Muscle layer of duodenum (tissue), 2 donors: ENCODE measurements around the gene RASSF5.
A peak's percentile ranks its signal among the peaks of the same experiment; 100 is the strongest.

Experiments used
- H3K27ac ChIP-seq: one replicate; pipeline ENCODE4 v1.7.0; 2013; ENCODE audit warnings: mild to moderate bottlenecking, low read length
- H3K27me3 ChIP-seq: one replicate; pipeline ENCODE4 v1.7.0; 2013; ENCODE audit warnings: low read depth, mild to moderate bottlenecking, control low read depth, low read length
- H3K36me3 ChIP-seq, 2 donors: one replicate each; pipeline ENCODE4 v1.7.0; 2013; ENCODE audit warnings: low read length in 2 of 2, control low read depth in 1 of 2, mild to moderate bottlenecking in 1 of 2; ENCODE audit not compliant: insufficient read depth in 2 of 2, control insufficient read depth in 1 of 2
- H3K4me1 ChIP-seq, 2 donors: one replicate each; pipeline ENCODE4 v1.7.0; 2013; ENCODE audit warnings: low read length in 2 of 2, mild to moderate bottlenecking in 2 of 2, control low read depth in 1 of 2, moderate library complexity in 1 of 2; ENCODE audit not compliant: insufficient read depth in 2 of 2, control insufficient read depth in 1 of 2
- H3K4me3 ChIP-seq, 2 donors: one replicate each; pipeline ENCODE4 v1.7.0; 2013; ENCODE audit warnings: low read length in 2 of 2, low read depth in 1 of 2, mild to moderate bottlenecking in 1 of 2
- H3K9me3 ChIP-seq, 2 donors: one replicate each; pipeline ENCODE4 v1.7.0; 2013; ENCODE audit warnings: low read length in 2 of 2, control low read depth in 1 of 2, mild to moderate bottlenecking in 1 of 2; ENCODE audit not compliant: control insufficient read depth in 1 of 2
- donor health status: healthy.

RASSF5 gene

GRCh38 chr1:206584683-206585082 lies 77.4 kb downstream of the RASSF5 start:
- H3K27me3 ChIP-seq, result no peaks in the 10 kb centered on the region
- H3K4me1 ChIP-seq, result peaks cover 0 to 11% of the 10 kb centered on the region in 2 donors
- peaks cover 8 to 40% of the 10 kb centered on the region in 2 donors for H3K36me3 ChIP-seq
- H3K4me3 ChIP-seq, result no peak overlapping the region
- no peaks in the 10 kb centered on the region for H3K9me3 ChIP-seq
- H3K27ac ChIP-seq, result no peak overlapping the region

GRCh38 chr1:206586501-206587445 lies 79.4 kb downstream of the RASSF5 start:
- Histone ChIP-seq H3K27ac (no peak overlapping the region), H3K9me3 (no peaks in the 10 kb centered on the region), H3K36me3 (peaks cover 24 to 49% of the 10 kb centered on the region in 2 donors), H3K4me1 (peaks cover 0 to 21% of the 10 kb centered on the region in 2 donors), H3K27me3 (no peaks in the 10 kb centered on the region), H3K4me3 (no peak overlapping the region)

GRCh38 chr1:206587904-206588303 lies 80.6 kb downstream of the RASSF5 start:
- Histone ChIP-seq H3K27ac (no peak overlapping the region), H3K9me3 (no peaks in the 10 kb centered on the region), H3K4me1 (peaks cover 0 to 21% of the 10 kb centered on the region in 2 donors), H3K36me3 (peaks cover 35 to 61% of the 10 kb centered on the region in 2 donors), H3K4me3 (no peak overlapping the region), H3K27me3 (no peaks in the 10 kb centered on the region)

- H3K4me3 ChIP-seq, result no peak overlapping the region
- peaks cover 40 to 67% of the 10 kb centered on the region in 2 donors for H3K36me3 ChIP-seq
- peaks cover 0 to 21% of the 10 kb centered on the region in 2 donors for H3K4me1 ChIP-seq
- H3K9me3 ChIP-seq, result no peaks in the 10 kb centered on the region
- H3K27me3 ChIP-seq, result no peaks in the 10 kb centered on the region
- H3K27ac ChIP-seq, result peak overlapping the region; percentile 35
These were observed 81.2 kb downstream of the RASSF5 start for GRCh38 chr1:206588492-206588891.

GRCh38 chr1:206589206-206589605 lies 81.9 kb downstream of the RASSF5 start:
- H3K36me3 ChIP-seq, result peaks cover 40 to 70% of the 10 kb centered on the region in 2 donors
- H3K27ac ChIP-seq, result peak overlapping the region; percentile 35
- peaks cover 0 to 21% of the 10 kb centered on the region in 2 donors for H3K4me1 ChIP-seq
- H3K4me3 ChIP-seq, result no peak overlapping the region
- no peaks in the 10 kb centered on the region for H3K9me3 ChIP-seq
- no peaks in the 10 kb centered on the region for H3K27me3 ChIP-seq

GRCh38 chr1:206590025-206590758 lies 82.9 kb downstream of the RASSF5 start:
- Histone ChIP-seq H3K27me3 (no peaks in the 10 kb centered on the region), H3K9me3 (no peaks in the 10 kb centered on the region), H3K27ac (peak overlapping the region; percentile 40), H3K36me3 (peaks cover 44 to 72% of the 10 kb centered on the region in 2 donors), H3K4me3 (no peak overlapping the region), H3K4me1 (peaks cover 0 to 21% of the 10 kb centered on the region in 2 donors)

- Histone ChIP-seq H3K9me3 (no peaks in the 10 kb centered on the region), H3K4me3 (no peak overlapping the region), H3K36me3 (peaks cover 52 to 72% of the 10 kb centered on the region in 2 donors), H3K27me3 (no peaks in the 10 kb centered on the region), H3K27ac (peak overlapping the region; percentile 40), H3K4me1 (peaks cover 0 to 21% of the 10 kb centered on the region in 2 donors)
These were observed 83.9 kb downstream of the RASSF5 start for GRCh38 chr1:206591226-206591625.

- H3K27me3 ChIP-seq, result no peaks in the 10 kb centered on the region
- no peak overlapping the region for H3K4me3 ChIP-seq
- H3K27ac ChIP-seq, result no peak overlapping the region
- peaks cover 0 to 21% of the 10 kb centered on the region in 2 donors for H3K4me1 ChIP-seq
- H3K36me3 ChIP-seq, result peaks cover 50 to 73% of the 10 kb centered on the region in 2 donors
- no peaks in the 10 kb centered on the region for H3K9me3 ChIP-seq
These were observed 84.4 kb downstream of the RASSF5 start for GRCh38 chr1:206591696-206592095.

GRCh38 chr1:206593351-206593925 lies 86.1 kb downstream of the RASSF5 start:
- Histone ChIP-seq H3K36me3 (peaks cover 61 to 75% of the 10 kb centered on the region in 2 donors), H3K9me3 (no peaks in the 10 kb centered on the region), H3K4me3 (no peak overlapping the region), H3K27me3 (no peaks in the 10 kb centered on the region), H3K27ac (no peak overlapping the region), H3K4me1 (peaks cover 0 to 14% of the 10 kb centered on the region in 2 donors)

- H3K4me3 ChIP-seq, result no peak overlapping the region
- H3K36me3 ChIP-seq, result peaks cover 71 to 91% of the 10 kb centered on the region in 2 donors
- H3K9me3 ChIP-seq, result no peaks in the 10 kb centered on the region
- H3K27me3 ChIP-seq, result no peaks in the 10 kb centered on the region
- no peak overlapping the region for H3K27ac ChIP-seq
- H3K4me1 ChIP-seq, result peaks cover 0 to 1% of the 10 kb centered on the region in 2 donors
These were observed 88.4 kb downstream of the RASSF5 start for GRCh38 chr1:206595581-206596318.
